Astrocyte of the hippocampus (primary cell): ENCODE data around the gene TUBA1C.

Source experiments
- DNase-seq: peaks from one replicate; pipeline ENCODE4 v3.0.0; 2011; ENCODE audit warnings: low read depth, low spot score

Gene TUBA1C

DNA sequence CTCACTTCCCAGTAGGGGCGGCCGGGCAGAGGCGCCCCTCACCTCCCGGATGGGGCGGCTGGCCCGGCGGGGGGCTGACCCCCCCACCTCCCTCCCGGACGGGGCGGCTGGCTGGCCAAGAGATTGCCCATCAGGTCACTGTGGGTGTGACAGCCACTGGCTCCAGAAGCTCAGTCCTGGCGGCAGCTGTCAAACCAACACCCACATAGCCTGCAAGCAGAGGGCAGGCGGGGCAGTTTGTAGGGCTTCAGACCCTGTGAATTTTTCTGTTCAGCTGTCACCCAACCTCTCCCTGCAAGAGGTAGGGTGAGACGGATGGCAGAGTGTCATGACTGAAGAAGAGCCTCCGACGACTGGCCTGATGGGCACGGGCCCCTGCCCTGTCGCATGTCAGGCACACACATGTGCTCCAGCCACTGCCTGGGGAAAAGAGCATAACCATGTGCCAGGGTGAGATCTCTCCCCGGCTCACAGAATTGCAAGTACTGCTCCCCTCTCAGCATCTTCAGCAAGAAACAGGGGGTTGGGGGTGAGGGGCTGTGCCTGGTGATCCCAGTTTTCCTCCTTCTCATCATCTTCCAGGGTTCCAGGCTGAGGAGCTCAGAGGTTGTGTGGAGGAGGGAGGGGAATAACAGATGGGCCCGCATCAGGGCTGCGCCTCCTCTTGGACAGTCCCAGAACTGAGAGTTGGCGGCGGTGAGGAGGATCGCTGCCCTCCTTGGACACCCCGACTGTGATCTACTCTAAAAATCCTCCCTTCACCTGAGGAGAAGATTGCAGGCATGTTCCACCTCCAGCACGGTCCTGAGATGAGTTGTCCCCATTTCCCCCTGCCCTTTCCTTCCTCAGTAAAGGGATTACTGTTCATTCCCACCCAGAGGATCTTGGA lies 18.9 kb downstream of the TUBA1C start:
- DNase-seq: no peak

DNA sequence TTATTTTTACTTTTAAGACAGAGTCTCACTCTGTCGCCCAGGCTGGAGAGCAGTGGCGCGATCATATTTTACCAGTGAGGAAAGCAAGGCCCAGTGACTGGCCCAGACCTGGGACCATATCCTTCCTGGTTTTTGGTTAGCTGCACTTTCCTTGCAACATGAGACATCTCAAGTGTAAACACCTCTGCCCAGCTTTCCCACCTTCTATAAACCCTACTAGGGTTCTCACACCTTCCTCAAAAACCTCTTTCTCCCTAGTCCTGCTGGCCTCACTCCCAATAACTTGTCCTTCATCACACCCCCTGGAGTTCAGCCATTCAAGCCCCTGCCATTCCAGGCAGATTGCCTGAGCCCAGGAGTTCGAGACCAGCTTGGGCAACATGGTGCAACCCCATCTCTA lies 19.8 kb downstream of the TUBA1C start:
- DNase-seq: no peak

DNA sequence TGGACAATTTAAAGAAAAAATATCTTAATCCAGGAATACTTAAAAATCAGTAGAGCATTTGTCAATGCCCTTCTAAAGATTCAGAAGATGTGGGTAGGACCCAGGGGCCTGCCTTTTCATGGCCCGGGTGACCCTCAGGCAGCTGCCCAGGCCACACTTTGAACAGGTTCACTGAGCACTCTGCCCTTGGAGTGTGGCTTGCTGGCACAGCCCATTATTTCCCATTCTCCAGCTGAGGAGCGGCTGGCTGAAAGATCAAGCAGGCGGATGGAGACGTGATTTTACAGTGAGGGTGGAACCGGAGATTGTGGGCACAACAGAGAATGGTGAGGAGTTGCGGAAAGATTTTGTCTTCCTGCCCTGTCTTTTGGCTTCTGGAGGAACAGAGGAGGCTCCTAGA lies 23.0 kb downstream of the TUBA1C start:
- no peak for DNase-seq

DNA sequence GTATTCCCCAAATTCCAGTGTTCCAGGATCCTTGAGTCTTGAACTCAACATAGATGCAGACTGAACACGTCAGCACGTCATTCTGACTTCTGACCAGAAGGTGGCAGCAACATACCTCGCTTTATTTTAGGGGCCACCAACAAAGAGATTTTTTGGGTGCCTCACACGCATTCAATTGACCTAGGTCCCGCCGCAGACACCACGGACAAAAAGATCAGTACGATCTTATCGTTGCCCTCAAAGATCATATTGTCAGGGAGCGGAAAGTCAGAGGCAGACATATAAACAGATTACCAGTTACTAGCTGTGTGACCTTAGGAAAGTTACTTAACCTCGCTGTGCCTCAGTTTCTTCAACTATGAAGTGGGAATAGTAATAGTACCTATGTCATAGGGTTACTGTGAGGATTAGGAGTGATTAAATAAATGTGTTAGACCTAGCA lies 23.6 kb downstream of the TUBA1C start:
- peak; percentile 71 for DNase-seq

DNA sequence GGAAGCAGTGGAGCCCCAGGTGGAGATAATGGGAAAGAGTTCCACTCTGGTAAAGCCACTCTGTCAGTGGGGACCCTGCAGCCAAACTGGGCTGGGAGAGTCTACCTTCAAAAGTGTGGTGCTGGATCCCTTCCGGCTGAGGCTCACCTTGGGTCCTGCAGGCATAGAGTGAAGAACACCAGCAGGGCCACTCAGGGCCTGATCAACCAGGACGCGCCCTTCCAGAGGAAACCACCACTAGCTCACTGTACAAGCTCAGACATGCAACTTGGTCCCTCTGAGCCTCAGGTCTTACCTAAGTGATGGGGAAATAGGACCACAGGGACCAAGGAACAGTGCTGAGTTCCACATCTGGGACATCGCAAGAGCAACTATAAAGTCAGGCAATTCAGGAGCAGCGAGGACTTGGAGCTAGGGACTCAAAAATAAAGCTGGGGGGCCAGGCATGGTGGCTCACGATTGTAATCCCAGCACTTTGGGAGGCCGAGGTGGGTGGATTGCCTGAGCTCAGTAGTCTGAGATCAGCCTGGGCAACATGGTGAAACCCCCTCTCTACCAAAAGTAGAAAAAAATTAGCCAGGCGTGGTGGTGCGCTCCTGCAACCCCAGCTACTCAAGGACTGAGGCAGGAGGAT lies 24.2 kb downstream of the TUBA1C start:
- DNase-seq: no peak

DNA sequence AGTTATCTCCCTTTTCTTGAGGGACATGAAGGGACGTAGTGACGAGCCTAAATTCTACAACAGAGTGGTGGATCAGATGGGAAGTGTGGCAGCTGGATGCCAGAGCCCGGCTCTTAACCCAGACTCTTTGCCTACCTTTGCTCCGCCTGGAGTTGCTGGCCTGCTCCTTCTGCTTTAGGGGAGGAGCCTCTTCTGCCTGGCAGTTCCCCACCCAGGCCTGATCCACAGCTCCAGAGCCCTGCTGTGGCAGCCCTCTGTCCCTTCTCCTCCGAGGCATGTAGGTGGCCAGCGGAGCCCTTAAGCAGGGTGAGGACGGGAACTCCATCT lies 27.8 kb downstream of the TUBA1C start:
- DNase-seq: peak; percentile 23

DNA sequence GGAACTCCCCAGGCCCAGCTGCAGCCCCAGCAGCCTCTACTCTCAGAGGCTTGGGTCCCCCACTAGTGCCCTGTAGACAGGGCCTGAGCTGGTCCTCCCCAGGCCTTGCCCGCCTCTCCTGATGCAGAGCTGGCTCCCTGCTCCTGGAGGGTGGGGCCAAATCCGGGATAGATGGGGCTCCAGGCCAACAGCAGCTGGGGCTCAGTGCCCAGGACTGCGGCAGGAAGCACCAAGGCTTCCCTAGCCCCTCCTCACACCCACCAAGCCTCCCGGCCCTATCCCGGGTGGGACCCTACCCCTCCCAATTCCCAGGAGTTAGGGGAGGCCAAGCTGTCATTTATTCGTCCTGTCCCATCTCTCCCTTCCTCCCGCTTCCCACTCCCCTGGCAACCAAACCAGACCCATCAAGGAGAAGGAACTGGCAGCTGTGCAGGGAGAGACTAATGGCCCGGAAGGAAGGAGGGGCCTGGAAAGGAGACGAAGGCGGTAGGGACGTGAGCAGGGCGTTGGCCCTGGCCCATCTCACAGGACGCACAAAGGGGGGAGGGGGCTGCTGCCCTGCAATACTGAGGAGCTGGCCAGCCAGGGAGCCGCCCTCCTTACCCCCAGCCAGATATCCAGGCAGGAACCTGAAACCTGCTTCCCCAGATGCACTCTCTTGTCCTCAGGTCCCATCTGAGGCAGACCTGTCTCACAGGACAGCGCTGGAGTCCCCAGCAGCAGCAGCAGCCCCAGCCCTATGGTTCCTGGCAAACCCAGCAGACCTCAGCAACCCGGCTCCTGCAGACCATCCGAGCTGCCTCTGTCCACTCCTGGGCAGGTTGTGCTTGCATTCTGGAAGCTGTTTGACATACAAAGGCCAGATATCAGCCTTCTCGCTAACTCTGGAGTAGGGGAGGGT lies 28.4 kb downstream of the TUBA1C start:
- peak; percentile 57 for DNase-seq

DNA sequence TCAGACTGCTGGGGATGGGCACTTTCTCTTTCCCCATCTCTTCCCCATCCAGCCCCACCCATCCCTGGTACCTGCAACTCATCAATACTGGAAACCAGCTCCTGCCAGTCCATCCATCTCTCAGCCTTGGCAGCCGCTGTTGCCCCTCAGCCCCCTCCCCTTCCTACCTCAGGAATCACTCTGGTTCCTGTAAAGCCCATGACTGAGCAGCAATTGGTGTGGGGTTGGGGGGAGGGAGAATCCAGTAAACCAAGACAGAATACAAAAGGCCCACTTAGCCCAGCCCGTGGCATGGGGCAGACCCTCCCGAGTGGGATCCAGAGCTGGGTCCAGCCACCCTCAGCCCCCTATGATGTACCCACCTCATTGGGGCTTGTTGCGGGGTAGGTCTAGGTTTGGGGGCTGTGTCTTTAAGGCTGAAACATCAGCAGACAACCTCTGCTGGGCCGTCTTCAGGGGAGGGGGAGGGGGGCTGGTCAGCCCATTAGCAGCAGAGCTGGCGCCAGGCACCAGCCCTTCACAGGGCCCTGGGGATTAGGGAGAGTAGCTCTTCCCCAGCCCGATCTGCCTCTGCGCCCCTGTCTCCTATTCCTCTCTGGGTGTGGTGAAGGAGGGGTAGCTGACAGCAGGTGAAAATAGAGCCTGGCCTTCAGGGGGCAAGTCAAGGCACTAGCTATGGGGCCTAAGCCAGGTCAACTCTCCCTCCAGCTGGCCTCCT lies 29.4 kb downstream of the TUBA1C start:
- no peak for DNase-seq

DNA sequence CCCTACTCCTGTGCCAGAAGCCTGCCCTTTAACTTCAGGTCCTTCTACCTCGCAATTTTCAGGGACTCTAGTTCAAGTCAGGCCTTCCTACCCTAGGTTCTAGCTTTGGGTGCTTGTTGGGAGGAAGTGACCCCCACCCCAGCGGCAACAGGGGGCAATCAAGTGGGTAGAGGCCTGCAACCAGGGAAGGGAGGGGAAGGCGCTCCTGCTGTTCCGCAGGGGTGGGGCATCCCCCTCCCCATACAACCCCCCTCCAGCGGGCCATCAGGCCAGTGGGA lies 29.9 kb downstream of the TUBA1C start:
- DNase-seq: no peak

DNA sequence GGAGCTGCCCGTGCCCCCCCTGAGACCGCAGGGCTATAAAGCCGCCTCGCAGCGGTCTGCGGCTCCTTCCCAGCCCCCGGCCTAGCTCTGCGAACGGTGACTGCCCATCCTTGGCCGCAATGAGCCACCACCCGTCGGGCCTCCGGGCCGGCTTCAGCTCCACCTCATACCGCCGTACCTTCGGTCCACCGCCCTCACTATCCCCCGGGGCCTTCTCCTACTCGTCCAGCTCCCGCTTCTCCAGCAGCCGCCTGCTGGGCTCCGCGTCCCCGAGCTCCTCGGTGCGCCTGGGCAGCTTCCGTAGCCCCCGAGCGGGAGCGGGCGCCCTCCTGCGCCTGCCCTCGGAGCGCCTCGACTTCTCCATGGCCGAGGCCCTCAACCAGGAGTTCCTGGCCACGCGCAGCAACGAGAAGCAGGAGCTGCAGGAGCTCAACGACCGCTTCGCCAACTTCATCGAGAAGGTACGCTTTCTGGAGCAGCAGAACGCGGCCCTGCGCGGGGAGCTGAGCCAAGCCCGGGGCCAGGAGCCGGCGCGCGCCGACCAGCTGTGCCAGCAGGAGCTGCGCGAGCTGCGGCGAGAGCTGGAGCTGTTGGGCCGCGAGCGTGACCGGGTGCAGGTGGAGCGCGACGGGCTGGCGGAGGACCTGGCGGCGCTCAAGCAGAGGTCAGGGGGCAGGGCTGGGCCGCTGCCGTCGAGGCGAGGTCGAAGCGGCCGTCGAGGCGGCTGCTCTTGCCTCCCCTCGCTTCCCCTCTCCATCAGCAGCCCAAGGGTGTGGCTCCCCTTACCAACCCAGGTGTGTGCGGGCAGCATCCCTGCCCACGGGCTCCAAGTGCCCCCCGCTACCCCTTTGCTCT lies 30.4 kb downstream of the TUBA1C start, which contains the start of gene PRPH:
TSS of gene PRPH (plus strand) at position 66 of the 855 bp plus-strand sequence. CDS start at position 120, 54 bp downstream.
- DNase-seq: peak; percentile 33

DNA sequence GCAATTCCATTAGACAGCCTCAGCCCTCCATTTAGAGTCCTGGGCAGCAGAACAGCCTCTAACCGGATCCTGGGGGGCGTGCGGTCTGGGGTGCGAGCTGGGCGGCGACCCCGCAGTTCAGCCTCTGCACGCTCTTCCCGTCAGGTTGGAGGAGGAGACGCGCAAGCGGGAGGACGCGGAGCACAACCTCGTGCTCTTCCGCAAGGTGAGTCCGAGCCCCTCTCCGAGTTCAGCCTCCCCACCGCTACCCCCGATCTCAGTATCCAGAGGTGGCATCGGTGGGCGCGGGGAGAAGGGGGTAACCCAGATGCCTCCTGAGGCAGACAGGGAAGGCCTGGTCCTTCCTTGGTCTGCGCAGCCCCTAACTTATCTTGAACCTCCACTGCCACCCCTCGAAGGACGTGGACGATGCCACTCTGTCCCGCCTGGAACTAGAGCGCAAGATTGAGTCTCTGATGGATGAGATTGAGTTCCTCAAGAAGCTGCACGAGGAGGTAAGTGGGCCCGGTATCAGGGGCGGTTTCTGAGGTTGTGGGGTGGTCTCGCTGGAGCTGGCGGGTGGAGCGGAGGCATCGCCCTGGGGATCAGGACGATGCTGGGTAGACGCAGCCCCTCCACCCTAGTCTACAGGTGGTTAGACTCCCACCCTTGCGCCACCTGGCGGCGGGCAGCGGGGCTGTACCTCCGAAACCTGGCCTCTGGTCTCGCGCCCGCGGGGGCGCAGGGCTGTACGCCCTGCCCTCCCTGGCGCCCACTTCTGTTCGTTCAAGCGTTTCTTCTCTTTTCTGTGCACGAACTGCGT lies 31.4 kb downstream of the TUBA1C start:
- peak; percentile 58 for DNase-seq

DNA sequence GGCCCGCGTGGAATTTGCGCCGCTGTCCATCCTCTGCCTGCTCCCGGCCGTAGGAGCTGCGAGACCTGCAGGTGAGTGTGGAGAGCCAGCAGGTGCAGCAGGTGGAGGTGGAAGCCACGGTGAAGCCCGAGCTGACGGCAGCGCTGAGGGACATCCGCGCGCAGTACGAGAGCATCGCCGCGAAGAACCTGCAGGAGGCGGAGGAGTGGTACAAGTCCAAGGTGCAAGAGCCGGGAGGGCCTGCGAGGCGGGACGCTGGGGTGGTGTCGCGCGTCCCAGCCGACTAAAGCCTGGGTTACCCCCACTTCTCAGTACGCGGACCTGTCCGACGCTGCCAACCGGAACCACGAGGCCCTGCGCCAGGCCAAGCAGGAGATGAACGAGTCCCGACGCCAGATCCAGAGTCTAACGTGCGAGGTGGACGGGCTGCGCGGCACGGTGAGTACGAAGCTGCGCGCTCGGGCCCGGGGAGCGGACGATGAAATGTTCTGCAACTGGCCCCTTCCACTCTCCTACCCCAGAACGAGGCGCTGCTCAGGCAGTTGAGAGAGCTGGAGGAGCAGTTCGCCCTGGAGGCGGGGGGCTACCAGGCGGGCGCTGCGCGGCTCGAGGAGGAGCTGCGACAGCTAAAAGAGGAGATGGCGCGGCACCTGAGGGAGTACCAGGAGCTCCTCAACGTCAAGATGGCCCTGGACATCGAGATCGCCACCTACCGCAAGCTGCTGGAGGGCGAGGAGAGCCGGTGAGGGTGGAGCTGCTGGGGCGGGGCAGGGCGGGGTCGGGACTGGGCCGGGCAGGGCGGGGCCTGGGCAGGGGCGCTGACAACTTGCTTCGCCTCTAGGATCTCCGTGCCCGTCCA lies 32.2 kb downstream of the TUBA1C start:
- DNase-seq: no peak

DNA sequence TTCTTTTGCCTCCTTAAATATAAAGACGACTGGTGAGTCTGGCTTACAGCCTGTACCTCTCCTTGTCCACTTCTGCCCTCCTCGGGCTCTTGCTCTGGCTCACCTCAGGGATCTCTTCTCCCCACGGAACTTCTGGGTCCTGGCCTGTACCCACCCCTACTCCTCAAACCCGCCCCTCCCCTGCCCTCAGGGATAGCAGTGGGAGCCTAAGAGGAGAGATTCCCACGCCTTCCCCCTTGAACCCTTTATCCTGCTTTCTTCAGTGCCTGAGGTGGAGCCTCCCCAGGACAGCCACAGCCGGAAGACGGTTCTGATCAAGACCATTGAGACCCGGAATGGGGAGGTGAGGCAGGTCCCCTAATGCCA lies 32.8 kb downstream of the TUBA1C start:
- no peak for DNase-seq

DNA sequence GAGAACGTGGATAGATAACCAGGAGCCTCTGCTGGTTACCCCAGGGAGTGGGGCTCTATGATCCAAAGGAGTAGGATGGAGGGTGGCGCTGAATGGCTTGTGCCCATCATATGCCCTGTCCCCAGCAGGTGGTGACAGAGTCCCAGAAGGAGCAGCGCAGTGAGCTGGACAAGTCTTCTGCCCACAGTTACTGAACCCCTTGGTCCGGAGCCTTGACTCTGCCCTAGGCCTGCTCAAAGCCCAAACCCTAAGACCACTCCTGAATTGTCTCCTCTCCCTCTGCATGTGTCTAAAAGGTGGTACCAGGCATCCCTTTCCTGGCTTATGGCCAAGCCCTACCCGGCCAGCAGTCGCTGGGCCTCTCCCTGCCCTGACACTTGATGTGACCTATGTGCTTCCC lies 33.3 kb downstream of the TUBA1C start:
- no peak for DNase-seq

DNA sequence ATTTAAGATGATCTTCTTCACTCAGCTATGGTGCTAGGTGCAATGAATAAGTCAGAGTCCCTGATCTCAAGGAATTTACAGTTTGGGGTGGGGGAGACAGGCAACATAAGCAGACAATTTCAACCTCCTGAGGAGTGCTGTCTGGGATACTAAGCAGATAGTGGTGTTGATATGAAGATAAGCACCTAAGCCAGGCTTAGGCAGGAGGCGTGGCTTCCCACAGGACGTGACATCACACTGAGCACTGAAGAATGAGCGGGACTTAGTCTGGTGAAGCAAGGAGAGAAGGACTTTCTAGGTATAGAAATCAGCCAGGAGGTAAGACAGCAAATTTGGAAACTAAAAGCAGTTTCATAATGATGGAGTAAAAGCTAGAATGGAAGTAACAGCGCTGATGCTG lies 36.9 kb downstream of the TUBA1C start:
- no peak for DNase-seq

DNA sequence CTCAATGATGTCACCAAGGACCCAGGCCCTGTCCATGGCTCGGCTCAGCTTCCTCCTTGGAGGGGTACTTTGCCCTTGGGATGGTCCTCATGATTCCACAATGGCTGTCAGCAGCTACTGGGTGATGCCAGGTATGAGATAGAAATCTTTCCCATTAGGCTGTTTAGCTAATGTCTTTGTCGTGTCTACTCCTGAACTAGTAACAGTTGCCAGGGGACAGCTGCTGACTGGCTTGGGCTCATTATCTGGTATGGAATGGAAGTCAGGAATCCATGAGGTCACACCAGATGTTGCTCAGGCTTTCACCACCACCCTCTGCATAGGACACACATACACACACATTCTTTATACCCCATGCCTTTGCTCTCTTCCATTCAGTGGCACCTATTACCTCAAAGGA lies 39.3 kb downstream of the TUBA1C start:
- DNase-seq: no peak

DNA sequence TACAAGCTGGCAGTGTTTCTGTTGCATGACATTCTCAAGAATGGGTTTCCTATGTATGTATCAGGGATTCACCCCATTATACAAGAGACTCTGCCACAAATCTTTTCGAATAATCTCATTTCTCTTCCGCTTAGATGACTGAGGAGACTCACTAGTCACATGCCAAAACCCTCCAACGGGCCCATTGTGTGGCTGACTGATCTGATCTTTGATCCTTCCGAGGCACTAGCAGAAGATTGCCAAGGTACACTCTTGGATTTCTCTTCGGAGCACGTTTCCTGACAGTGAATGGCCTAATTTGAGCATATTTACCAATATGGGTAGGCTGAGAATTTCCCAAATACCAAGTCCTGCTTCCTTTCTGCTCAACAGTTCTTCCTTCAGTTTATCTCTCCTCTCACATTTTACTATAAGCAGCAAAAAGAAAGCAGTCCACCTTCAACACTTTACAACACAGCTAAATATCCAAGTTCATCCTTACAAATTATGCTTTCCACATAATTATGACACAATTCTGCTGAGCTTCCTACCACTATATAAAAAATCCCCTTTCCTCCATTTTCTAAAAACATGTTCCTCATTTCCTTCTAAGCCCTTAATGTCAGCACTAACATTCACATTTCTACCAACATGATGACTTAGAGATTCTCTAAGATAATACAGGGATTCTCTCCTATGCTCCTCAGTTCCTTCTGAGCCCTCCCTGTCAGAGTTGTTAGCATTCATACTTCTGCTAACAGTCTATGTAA lies 41.1 kb downstream of the TUBA1C start:
- DNase-seq: no peak

DNA sequence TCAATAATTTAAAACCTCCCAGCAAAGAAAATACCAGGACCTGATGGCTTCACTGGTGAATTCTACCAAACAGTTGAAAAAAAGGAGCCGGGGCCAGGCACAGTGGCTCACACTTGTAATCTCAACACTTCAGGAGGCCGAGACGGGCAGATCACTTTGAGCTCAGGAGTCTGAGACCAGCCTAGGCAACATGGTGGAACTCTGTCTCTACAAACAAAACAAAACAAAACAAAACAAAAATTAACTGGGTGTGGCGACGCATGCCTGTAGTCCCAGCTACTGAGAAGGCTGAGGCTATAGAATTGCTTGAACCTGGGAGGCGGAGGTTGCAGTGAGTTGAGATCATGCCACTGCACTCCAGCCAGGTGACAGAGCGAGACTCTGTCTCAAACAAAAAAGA lies 44.5 kb downstream of the TUBA1C start:
- no peak for DNase-seq
